Esophagus squamous epithelium (tissue), 5 donors: ENCODE data around the gene CARMIL1. TPM values are rescaled to one million over a fixed set of nuclear protein-coding genes. Genes with fewer than 3 reads are reported as not detected.

Experiments used
- DNase-seq: peaks from one replicate; lab custom pipeline; 2025; lab: John Stamatoyannopoulos, UW
- H3K27ac ChIP-seq, 4 donors: fragments of 200-600 bp; sonication (generic); one replicate each; pipeline ENCODE4 v1.5.1; 2016 to 2019; ENCODE audit warnings: mild to moderate bottlenecking in 1 of 4
- H3K27me3 ChIP-seq, 4 donors: fragments of 200-600 bp; sonication (generic); 1 replicate in 3 of 4; 2 replicates in 1 of 4; pipeline versions ENCODE4 v1.5.1 to v1.6.0; 2017 to 2021; ENCODE audit warnings: antibody characterized with exemption in 1 of 4
- H3K36me3 ChIP-seq, 3 donors: fragments of 200-600 bp; sonication (generic); one replicate each; pipeline ENCODE4 v1.5.1; 2016 to 2019
- H3K4me1 ChIP-seq, 3 donors: fragments of 200-600 bp; sonication (generic); one replicate each; pipeline ENCODE4 v1.5.1; 2017 to 2019
- H3K4me3 ChIP-seq, 4 donors: fragments of 200-600 bp; sonication (generic); 1 replicate in 3 of 4; 2 replicates in 1 of 4; pipeline ENCODE4 v1.5.1; 2016 to 2019; ENCODE audit warnings: mild to moderate bottlenecking in 2 of 4, moderate library complexity in 1 of 4
- H3K9me3 ChIP-seq, 3 donors: fragments of 200-600 bp; sonication (generic); one replicate each; pipeline ENCODE4 v1.5.1; 2016 to 2019
- POLR2A ChIP-seq, 4 donors: fragments of 450-650 bp; IDR thresholded peaks; one replicate each; pipeline ENCODE4 v1.6.1; 2017; ENCODE audit warnings: antibody characterized with exemption in 4 of 4, mild to moderate bottlenecking in 4 of 4, moderate library complexity in 3 of 4
- WGBS, 2 donors: methylation state at CpG; one replicate each; pipeline ENCODE4 v1.1.5; 2018; 5-methylcytosine and 5-hydroxymethylcytosine counted together
- intact Hi-C: fragments of 100-400 bp; cut with DNase I; formaldehyde crosslinking; loops from one replicate; pipeline ENCODE4 v1.15.0; 2022
- total RNA-seq, 4 donors: library from RNA; depleted of rRNA; stranded (reverse); fragments of >200 nt; gene quantifications; one replicate each; pipeline ENCODE4 v1.1.0, GENCODE V29; 2016
- TF ChIP-seq, protein P1 (sequence below), 6 experiments: fragments of 450-650 bp in 4 of 6; fragments of 200-600 bp in 2 of 6; sonication (generic) in 2 of 6; IDR thresholded peaks; one replicate each; pipeline ENCODE4 v1.5.1; 2016 to 2019; ENCODE audit warnings: antibody characterized with exemption in 6 of 6, mild to moderate bottlenecking in 4 of 6, moderate library complexity in 4 of 6
- donor health status: DM: yes; HTN: yes; CAD: no.

Gene CARMIL1
- total RNA-seq, 4 donors from 2014 or later: 7.2 to 19.7 (median 18.3) TPM

DNA sequence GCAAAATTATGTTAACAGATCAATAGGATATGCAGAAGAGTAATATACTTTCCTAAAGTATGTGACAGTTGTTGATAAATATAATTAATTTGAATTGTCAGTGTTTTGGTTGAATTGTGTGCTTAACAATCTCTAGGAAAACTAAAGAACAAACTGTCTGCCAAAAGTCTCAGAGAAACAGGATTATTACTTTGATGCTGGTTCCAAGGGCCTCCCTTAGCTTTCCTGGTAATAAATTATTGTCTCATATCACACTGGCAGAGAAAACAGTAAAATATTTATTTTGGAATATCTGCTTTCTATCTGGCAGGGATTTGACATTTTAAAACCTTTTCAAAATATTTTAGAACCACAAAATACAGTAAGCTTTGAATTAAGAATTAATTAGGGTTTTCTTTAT lies 40.1 kb upstream of the CARMIL1 start:
- Histone ChIP-seq H3K27ac (no peak overlapping the region), H3K4me1 (peaks cover 0 to 8% (median 0%) of the 10 kb centered on the region in 3 donors), H3K9me3 (no peaks in the 10 kb centered on the region), H3K36me3 (no peaks in the 10 kb centered on the region), H3K27me3 (no peaks in the 10 kb centered on the region), H3K4me3 (no peak overlapping the region)
- TF ChIP-seq, protein P1, sequence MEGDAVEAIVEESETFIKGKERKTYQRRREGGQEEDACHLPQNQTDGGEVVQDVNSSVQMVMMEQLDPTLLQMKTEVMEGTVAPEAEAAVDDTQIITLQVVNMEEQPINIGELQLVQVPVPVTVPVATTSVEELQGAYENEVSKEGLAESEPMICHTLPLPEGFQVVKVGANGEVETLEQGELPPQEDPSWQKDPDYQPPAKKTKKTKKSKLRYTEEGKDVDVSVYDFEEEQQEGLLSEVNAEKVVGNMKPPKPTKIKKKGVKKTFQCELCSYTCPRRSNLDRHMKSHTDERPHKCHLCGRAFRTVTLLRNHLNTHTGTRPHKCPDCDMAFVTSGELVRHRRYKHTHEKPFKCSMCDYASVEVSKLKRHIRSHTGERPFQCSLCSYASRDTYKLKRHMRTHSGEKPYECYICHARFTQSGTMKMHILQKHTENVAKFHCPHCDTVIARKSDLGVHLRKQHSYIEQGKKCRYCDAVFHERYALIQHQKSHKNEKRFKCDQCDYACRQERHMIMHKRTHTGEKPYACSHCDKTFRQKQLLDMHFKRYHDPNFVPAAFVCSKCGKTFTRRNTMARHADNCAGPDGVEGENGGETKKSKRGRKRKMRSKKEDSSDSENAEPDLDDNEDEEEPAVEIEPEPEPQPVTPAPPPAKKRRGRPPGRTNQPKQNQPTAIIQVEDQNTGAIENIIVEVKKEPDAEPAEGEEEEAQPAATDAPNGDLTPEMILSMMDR (IDR thresholded peaks at IDR 0.05): no peak
- no peak for TF ChIP-seq POLR2A (IDR thresholded peaks at IDR 0.05)
- intact Hi-C loops: no loop called here
- no peak for DNase-seq

- Histone ChIP-seq H3K4me1 (peaks cover 0 to 8% (median 0%) of the 10 kb centered on the region in 3 donors), H3K27me3 (no peaks in the 10 kb centered on the region), H3K4me3 (no peak overlapping the region), H3K27ac (no peak overlapping the region), H3K36me3 (no peaks in the 10 kb centered on the region), H3K9me3 (no peaks in the 10 kb centered on the region)
- TF ChIP-seq, protein P1 (IDR thresholded peaks at IDR 0.05): no peak
- TF ChIP-seq POLR2A (IDR thresholded peaks at IDR 0.05): no peak
- no peak for DNase-seq
- intact Hi-C loops: no loop called here
- WGBS, 2 donors: 21 to 41% methylated on average over 1 of the region's 1 CpG
These were observed 39.7 kb upstream of the CARMIL1 start for GRCh38 chr6:25239498-25239897.

- Histone ChIP-seq H3K4me1 (peaks cover 0 to 8% (median 0%) of the 10 kb centered on the region in 3 donors), H3K4me3 (no peak overlapping the region), H3K27ac (no peak overlapping the region), H3K27me3 (no peaks in the 10 kb centered on the region), H3K36me3 (no peaks in the 10 kb centered on the region), H3K9me3 (no peaks in the 10 kb centered on the region)
- TF ChIP-seq POLR2A (IDR thresholded peaks at IDR 0.05): no peak
- TF ChIP-seq, protein P1 (IDR thresholded peaks at IDR 0.05): no peak
- WGBS, 2 donors: 87 to 97% methylated on average over 2 of the region's 2 CpGs
- intact Hi-C loops: no loop called here
- DNase-seq: no peak
These were observed 36.6 kb upstream of the CARMIL1 start for GRCh38 chr6:25242567-25242966.

GRCh38 chr6:25244865-25245264 lies 34.3 kb upstream of the CARMIL1 start:
- DNase-seq: no peak
- intact Hi-C loops: no loop called here
- no peaks in the 10 kb centered on the region for H3K4me1 ChIP-seq
- no peaks in the 10 kb centered on the region for H3K27me3 ChIP-seq
- TF ChIP-seq, protein P1 (IDR thresholded peaks at IDR 0.05): no peak
- TF ChIP-seq POLR2A (IDR thresholded peaks at IDR 0.05): no peak
- no peak overlapping the region for H3K27ac ChIP-seq
- H3K9me3 ChIP-seq: no peaks in the 10 kb centered on the region
- no peaks in the 10 kb centered on the region for H3K36me3 ChIP-seq
- H3K4me3 ChIP-seq: no peak overlapping the region

DNA sequence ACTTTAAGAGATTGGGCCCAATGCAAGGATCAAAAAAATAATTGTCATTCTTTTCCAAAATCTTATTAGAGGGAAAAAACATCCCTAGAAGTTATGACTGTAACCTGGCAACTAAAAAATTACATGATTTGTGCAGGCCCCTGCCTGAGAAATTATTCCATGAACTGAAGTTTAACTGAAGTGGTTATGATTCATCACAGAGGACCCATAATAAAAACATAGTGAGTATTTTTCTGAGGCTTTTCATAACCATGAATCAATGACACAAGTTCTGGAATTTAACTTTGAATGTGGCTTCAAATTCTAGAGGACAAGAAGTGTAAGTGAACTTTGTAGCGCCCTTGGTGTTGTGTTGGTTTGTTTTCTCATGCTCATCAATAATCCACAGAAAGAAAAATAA lies 31.1 kb upstream of the CARMIL1 start:
- 83 to 92% methylated on average over 1 of the region's 1 CpG for WGBS, 2 donors
- TF ChIP-seq POLR2A (IDR thresholded peaks at IDR 0.05): no peak
- TF ChIP-seq, protein P1 (IDR thresholded peaks at IDR 0.05): no peak
- no peaks in the 10 kb centered on the region for H3K4me1 ChIP-seq
- no peaks in the 10 kb centered on the region for H3K27me3 ChIP-seq
- intact Hi-C loops: no loop called here
- no peaks in the 10 kb centered on the region for H3K9me3 ChIP-seq
- DNase-seq: no peak
- H3K36me3 ChIP-seq: no peaks in the 10 kb centered on the region
- no peak overlapping the region for H3K4me3 ChIP-seq
- H3K27ac ChIP-seq: no peak overlapping the region
